GM21529 (cell line): ENCODE measurements around the gene FSTL4.

Experiments used
- ATAC-seq: cut with Tn5 transposase; IDR thresholded peaks from one replicate; pipeline ENCODE4 v1.9.1; 2021; ENCODE audit not compliant: unreplicated experiment

FSTL4 gene

GRCh38 chr5:133612249-133612860 is at the start of gene FSTL4:
FSTL4 (minus strand) TSS chr5:133612541.
- no peak for ATAC-seq

GRCh38 chr5:133661389-133661788 is 49.0 kb upstream of the FSTL4 start:
- ATAC-seq = no peak

GRCh38 chr5:133658327-133658726 is 46.0 kb upstream of the FSTL4 start:
- ATAC-seq = no peak

- no peak for ATAC-seq
These were observed 44.7 kb upstream of the FSTL4 start for GRCh38 chr5:133657036-133657435.

- no peak for ATAC-seq
These were observed 43.6 kb upstream of the FSTL4 start for GRCh38 chr5:133655966-133656365.

DNA sequence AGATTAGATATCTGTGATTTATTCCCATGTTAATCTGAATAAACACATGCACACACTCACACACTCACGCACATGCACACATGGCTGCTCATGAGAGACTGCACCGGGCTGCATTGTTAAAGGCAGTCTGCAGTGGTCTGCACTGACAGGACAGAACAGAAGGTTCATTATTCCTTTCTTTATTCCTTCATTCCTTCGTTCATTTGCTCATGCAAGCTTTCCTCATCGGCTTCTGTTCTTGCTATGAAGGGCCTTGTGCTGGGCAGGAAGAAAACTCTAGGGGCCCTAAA is 41.4 kb upstream of the FSTL4 start:
- no peak for ATAC-seq

DNA sequence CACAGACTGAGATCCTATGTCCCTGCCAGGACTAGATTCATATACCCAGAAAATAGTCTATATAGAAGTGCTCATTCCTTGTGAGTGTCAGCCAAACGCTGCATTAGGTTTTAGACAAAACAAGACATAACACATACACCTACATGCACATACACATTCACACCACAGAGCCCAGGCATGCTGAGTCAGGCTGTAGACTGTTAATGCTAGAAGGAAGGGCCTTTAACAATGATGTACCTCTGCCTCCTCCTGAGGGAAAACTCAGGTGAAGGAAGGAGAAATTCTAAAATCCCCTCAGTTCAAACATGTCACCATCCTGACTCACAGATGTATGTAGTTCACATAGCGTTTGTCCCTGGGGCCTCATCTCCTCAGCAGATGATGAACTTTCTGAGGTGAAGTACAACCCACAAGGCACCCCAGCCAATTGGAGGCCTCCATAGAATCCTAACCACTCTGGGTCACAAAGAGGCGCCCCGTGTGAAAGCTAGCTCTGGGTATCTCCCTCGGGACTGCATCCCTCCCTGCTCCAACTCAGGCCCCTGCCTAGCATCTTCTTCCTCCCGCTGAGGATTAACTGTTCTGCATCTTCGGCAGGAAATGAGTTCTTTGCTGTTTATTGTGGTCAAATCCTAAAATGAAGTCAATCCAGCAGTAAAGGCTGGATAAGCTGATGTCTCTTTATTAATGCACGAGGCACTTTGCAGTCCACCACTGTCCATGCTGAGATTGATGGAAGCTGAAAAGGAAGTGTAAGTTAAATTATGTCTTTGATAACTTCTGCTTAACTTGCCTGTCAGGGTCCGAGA is 40.8 kb upstream of the FSTL4 start:
- no peak for ATAC-seq

- no peak for ATAC-seq
These were observed 31.9 kb upstream of the FSTL4 start for GRCh38 chr5:133644000-133644865.

GRCh38 chr5:133643365-133643764 is 31.0 kb upstream of the FSTL4 start:
- ATAC-seq = no peak

DNA sequence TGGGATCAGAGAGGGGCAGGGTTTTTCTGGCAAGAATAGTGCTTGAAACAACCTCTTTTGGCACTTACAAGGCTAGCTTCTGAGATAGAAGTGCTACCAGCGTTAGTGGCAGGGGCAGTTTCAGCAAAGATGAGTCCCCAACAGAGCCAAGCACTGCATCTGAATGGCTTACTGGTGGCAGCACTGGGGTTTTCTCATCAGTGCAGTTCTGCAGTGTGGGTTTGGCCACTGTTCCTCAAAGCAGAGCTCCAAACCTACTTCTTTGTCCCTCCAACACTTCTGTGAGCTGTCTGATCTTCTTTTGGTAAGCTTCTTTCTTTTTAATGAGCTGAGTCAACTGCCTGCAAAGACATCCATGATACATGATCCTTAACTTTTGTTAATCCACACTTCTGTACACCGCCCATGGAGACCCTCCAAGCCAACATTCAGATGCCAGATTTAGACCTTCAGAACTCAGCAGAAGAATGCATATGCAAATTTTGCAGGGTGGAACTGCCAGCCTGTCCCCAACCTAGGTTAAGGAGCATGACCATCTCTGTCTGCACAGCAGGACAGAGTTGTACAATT is 29.9 kb upstream of the FSTL4 start:
- ATAC-seq = no peak

- ATAC-seq = no peak
These were observed 29.3 kb upstream of the FSTL4 start for GRCh38 chr5:133641683-133642082.

- no peak for ATAC-seq
These were observed 27.6 kb upstream of the FSTL4 start for GRCh38 chr5:133639850-133640528.

DNA sequence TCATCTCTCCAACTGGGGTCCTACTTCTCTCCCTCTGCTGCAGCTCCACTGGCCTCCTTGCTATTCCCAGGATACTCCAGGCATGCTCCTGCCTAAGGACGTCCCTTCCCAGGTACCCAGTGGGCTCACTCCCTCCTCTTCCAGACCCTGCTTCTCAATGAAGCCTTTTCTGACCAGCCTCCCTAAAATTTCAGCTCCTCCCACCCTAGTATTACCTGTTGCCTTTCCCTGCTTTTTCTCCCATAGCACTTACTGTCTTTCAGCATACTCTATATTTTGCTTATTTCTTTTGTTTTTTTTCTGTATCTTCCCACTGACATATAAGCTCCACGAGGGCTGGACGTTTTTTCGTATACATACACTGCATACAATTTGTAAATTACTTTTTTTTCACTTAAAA is 26.1 kb upstream of the FSTL4 start:
- ATAC-seq = no peak

DNA sequence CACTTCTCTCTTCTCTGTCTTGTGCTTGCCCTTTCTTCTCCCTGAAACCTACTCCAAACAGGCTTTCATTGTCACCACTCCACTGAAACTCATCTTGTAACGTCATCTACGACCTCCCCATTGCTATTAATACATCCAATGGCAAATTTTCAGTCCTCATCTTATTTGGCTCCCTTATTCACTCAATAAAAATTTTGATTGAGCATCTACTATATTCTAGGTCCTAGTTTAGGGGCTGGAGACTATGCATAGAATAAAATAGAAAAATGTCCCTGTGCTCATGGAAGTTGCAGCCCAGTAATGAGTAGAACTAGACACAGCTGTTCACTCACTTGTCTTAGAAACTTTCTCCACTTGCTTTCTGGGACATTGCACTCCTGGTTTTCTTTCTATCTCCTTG is 24.9 kb upstream of the FSTL4 start:
- ATAC-seq = no peak

DNA sequence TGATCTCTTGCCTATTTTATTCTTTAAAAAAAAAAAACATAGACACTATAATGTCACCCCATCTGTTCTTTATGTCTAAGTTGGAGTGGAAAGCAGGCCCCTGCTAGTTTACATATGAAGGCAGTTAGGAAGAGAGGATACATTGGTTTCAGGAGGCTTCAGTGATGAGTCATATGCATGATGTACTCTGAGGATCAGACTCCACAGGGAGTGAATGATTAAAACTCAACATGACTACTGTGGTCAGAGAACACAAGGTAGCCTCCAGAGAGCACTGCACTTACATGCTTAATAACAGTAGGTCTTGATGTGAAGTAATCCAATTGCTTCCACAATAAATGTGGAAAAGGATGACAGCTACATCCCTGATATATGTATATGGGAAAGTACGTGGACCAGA is 22.7 kb upstream of the FSTL4 start:
- ATAC-seq = no peak

- ATAC-seq = no peak
These were observed 14.8 kb upstream of the FSTL4 start for GRCh38 chr5:133627180-133627579.

- no peak for ATAC-seq
These were observed 12.0 kb upstream of the FSTL4 start for GRCh38 chr5:133624316-133624715.

DNA sequence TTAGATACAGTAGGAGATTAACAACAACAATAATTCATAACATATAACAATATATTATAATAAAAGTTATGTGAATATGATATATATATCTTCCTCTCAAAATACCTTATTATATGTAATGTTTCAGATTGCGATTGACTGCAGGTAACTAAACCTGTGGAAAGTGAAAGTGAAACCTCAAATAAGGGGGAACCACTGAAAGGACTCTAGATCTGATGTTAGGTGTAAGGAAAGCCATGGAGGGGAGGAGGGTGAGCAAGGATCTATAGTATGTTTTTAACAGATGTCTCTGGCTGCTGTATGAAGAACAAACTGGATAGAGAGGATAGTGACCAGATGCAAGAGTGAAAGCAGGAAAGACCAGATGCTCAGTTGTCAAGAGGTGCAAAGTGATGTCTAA is 5.8 kb upstream of the FSTL4 start:
- no peak for ATAC-seq

GRCh38 chr5:133613743-133614142 is 1.4 kb upstream of the FSTL4 start:
- no peak for ATAC-seq

GRCh38 chr5:133613184-133613583 is 843 bp upstream of the FSTL4 start:
- no peak for ATAC-seq
